IPS-18c (cell line): ENCODE results near the gene SCUBE2.

Experiments used
- H3K4me3 ChIP-seq: 2 replicates; pipeline ENCODE4 v1.7.0; 2013; ENCODE audit warnings: low read depth, mild to moderate bottlenecking, low read length, moderate library complexity; ENCODE audit not compliant: insufficient read depth
- H3K9me3 ChIP-seq: one replicate; pipeline ENCODE4 v1.6.1; 2013; ENCODE audit warnings: mild to moderate bottlenecking, low read length, moderate library complexity; ENCODE audit not compliant: control insufficient read depth, insufficient read depth

SCUBE2 gene

GRCh38 chr11:9089061-9089460 is 2.3 kb downstream of the SCUBE2 start:
- Histone ChIP-seq H3K4me3 (no peak overlapping the region), H3K9me3 (no peaks in the 10 kb centered on the region)

GRCh38 chr11:9082575-9082974 is 8.8 kb downstream of the SCUBE2 start:
- H3K4me3 ChIP-seq = no peak overlapping the region
- H3K9me3 ChIP-seq = no peaks in the 10 kb centered on the region

GRCh38 chr11:9081153-9081552 is 10.2 kb downstream of the SCUBE2 start:
- no peak overlapping the region for H3K4me3 ChIP-seq
- no peaks in the 10 kb centered on the region for H3K9me3 ChIP-seq

- Histone ChIP-seq H3K9me3 (no peaks in the 10 kb centered on the region), H3K4me3 (no peak overlapping the region)
Observed at GRCh38 chr11:9078113-9079086, 13.0 kb downstream of the SCUBE2 start.

- Histone ChIP-seq H3K9me3 (no peaks in the 10 kb centered on the region), H3K4me3 (no peak overlapping the region)
Observed at GRCh38 chr11:9077164-9077563, 14.2 kb downstream of the SCUBE2 start.

GRCh38 chr11:9076661-9077060 is 14.7 kb downstream of the SCUBE2 start:
- no peak overlapping the region for H3K4me3 ChIP-seq
- H3K9me3 ChIP-seq = no peaks in the 10 kb centered on the region

GRCh38 chr11:9076046-9076445 is 15.4 kb downstream of the SCUBE2 start:
- no peaks in the 10 kb centered on the region for H3K9me3 ChIP-seq
- H3K4me3 ChIP-seq = no peak overlapping the region

GRCh38 chr11:9075556-9075955 is 15.8 kb downstream of the SCUBE2 start:
- Histone ChIP-seq H3K4me3 (no peak overlapping the region), H3K9me3 (no peaks in the 10 kb centered on the region)

- Histone ChIP-seq H3K4me3 (no peak overlapping the region), H3K9me3 (no peaks in the 10 kb centered on the region)
Observed at GRCh38 chr11:9074338-9075029, 16.9 kb downstream of the SCUBE2 start.

- no peaks in the 10 kb centered on the region for H3K9me3 ChIP-seq
- H3K4me3 ChIP-seq = no peak overlapping the region
Observed at GRCh38 chr11:9073466-9074225, 17.8 kb downstream of the SCUBE2 start.

- Histone ChIP-seq H3K9me3 (no peaks in the 10 kb centered on the region), H3K4me3 (no peak overlapping the region)
Observed at GRCh38 chr11:9072626-9073176, 18.7 kb downstream of the SCUBE2 start.

- Histone ChIP-seq H3K9me3 (no peaks in the 10 kb centered on the region), H3K4me3 (no peak overlapping the region)
Observed at GRCh38 chr11:9071692-9072091, 19.7 kb downstream of the SCUBE2 start.

- H3K9me3 ChIP-seq = no peaks in the 10 kb centered on the region
- H3K4me3 ChIP-seq = no peak overlapping the region
Observed at GRCh38 chr11:9070749-9071491, 20.5 kb downstream of the SCUBE2 start.

GRCh38 chr11:9069862-9070470 is 21.4 kb downstream of the SCUBE2 start:
- Histone ChIP-seq H3K9me3 (no peaks in the 10 kb centered on the region), H3K4me3 (no peak overlapping the region)

GRCh38 chr11:9069256-9069655 is 22.1 kb downstream of the SCUBE2 start:
- Histone ChIP-seq H3K9me3 (no peaks in the 10 kb centered on the region), H3K4me3 (no peak overlapping the region)

GRCh38 chr11:9066433-9066925 is 24.9 kb downstream of the SCUBE2 start:
- H3K4me3 ChIP-seq = no peak overlapping the region
- no peaks in the 10 kb centered on the region for H3K9me3 ChIP-seq
